GM12878 (cell line): ENCODE data around the gene SERTAD2. TPM values are rescaled to one million over a fixed set of nuclear protein-coding genes. Genes with fewer than 3 reads are reported as not detected.
A peak's percentile ranks its signal among the peaks of the same experiment; 100 is the strongest.

Source experiments
- ATF2 ChIP-seq: IDR thresholded peaks from 2 replicates; pipeline ENCODE4 v1.6.1; 2012; ENCODE audit warnings: low read length, inconsistent platforms
- ATF3 ChIP-seq: IDR thresholded peaks from 2 replicates; pipeline ENCODE4 v1.6.1; 2011; ENCODE audit warnings: low read depth, mild to moderate bottlenecking, low read length, moderate library complexity, borderline replicate concordance; ENCODE audit errors: extremely low read depth
- BACH1 ChIP-seq: fragments of 450-650 bp; IDR thresholded peaks from 2 replicates; pipeline ENCODE4 v1.6.1; 2017; ENCODE audit warnings: mild to moderate bottlenecking, borderline replicate concordance
- ELK1 ChIP-seq: IDR thresholded peaks from 2 replicates; pipeline ENCODE4 v1.6.1; 2012; ENCODE audit warnings: low read depth, low read length, improper control_type of control experiment
- HCFC1 ChIP-seq: fragments of 150-350 bp; IDR thresholded peaks from 2 replicates; pipeline ENCODE4 v1.6.1; 2014; ENCODE audit warnings: low read length
- HDAC2 ChIP-seq: fragments of 200-600 bp; sonication (generic); IDR thresholded peaks from 2 replicates; pipeline ENCODE4 v1.6.1; 2017
- IRF4 ChIP-seq: IDR thresholded peaks from 2 replicates; pipeline ENCODE4 v1.6.1; 2011; ENCODE audit warnings: low read depth, low read length
- KAT2A ChIP-seq: conservative IDR thresholded peaks from 2 replicates; pipeline ENCODE4 v1.6.1; 2011; ENCODE audit warnings: low read depth, low read length; ENCODE audit not compliant: control insufficient read depth
- KLF5 ChIP-seq: fragments of 450-650 bp; IDR thresholded peaks from 2 replicates; pipeline ENCODE4 v1.6.1; 2014; ENCODE audit warnings: mild to moderate bottlenecking; ENCODE audit not compliant: partially characterized antibody
- NRF1 ChIP-seq: conservative IDR thresholded peaks from 2 replicates; pipeline ENCODE4 v1.6.1; 2011; ENCODE audit warnings: mild to moderate bottlenecking, low read depth, low read length, improper control_type of control experiment
- POU2F2 ChIP-seq: IDR thresholded peaks from 3 replicates; pipeline ENCODE4 v1.6.1; 2011; ENCODE audit warnings: low read depth, mild to moderate bottlenecking, low read length, borderline replicate concordance
- RBBP5 ChIP-seq: fragments of 200-600 bp; sonication (generic); conservative IDR thresholded peaks from 2 replicates; pipeline ENCODE4 v1.6.1; 2016
- SIN3A ChIP-seq: IDR thresholded peaks from 2 replicates; pipeline ENCODE4 v1.6.1; 2012; ENCODE audit warnings: low read depth, low read length, improper control_type of control experiment
- SMC3 ChIP-seq: IDR thresholded peaks from 2 replicates; pipeline ENCODE4 v1.6.1; 2011; ENCODE audit warnings: low read length, improper control_type of control experiment, borderline replicate concordance
- SP1 ChIP-seq: IDR thresholded peaks from one replicate; pipeline ENCODE4 v1.6.1; 2011; ENCODE audit warnings: low read depth, low read length
- SRF ChIP-seq, 2 experiments: IDR thresholded peaks; 2 replicates each; pipeline ENCODE4 v1.6.1; 2011; ENCODE audit warnings: low read depth in 2 of 2, low read length in 2 of 2, mild to moderate bottlenecking in 1 of 2, moderate library complexity in 1 of 2
- STAT1 ChIP-seq: fragments of 450-650 bp; conservative IDR thresholded peaks from 2 replicates; pipeline ENCODE4 v1.6.1; 2014; ENCODE audit warnings: antibody characterized with exemption, mild to moderate bottlenecking
- SUZ12 ChIP-seq: fragments of 200-600 bp; sonication (generic); IDR thresholded peaks from one replicate; pipeline ENCODE4 v1.6.1; 2018; ENCODE audit warnings: antibody characterized with exemption, mild to moderate bottlenecking; ENCODE audit not compliant: unreplicated experiment
- TCF3 ChIP-seq: IDR thresholded peaks from 2 replicates; pipeline ENCODE4 v1.6.1; 2012; ENCODE audit warnings: low read depth, mild to moderate bottlenecking, low read length, borderline replicate concordance; ENCODE audit not compliant: insufficient read depth
- TCF7 ChIP-seq: IDR thresholded peaks from 2 replicates; pipeline ENCODE4 v1.6.1; 2014; ENCODE audit warnings: antibody characterized with exemption, borderline replicate concordance
- polyA plus RNA-seq, 11 experiments: library from polyadenylated mRNA; depleted of rRNA in 4 of 11; unstranded in 6 of 11; stranded (reverse) in 5 of 11; fragments of >200 nt; fragmentation: Nextera tagmentation in 4 of 11; fragmentation: Illumina TruSeq in 1 of 11; extraction: Ambion mirVana in 4 of 11; extraction: Trizol in 1 of 11; gene quantifications; 1 replicate in 1 of 11; 2 replicates in 10 of 11; pipeline versions ENCODE4 v1.2.1 to v1.2.3, GENCODE V29; 2011 to 2016; ENCODE audit warnings: inconsistent platforms in 2 of 11, missing spikeins in 2 of 11, low read depth in 1 of 11
- total RNA-seq, 4 experiments: library from RNA; depleted of rRNA in 3 of 4; stranded (reverse); fragments of >200 nt in 3 of 4; fragmentation: Illumina TruSeq in 1 of 4; extraction: Trizol in 1 of 4; gene quantifications; 2 replicates each; pipeline versions ENCODE4 v1.2.1 to v1.2.3, GENCODE V29; 2013 to 2021
- TF ChIP-seq, protein P1 (sequence below): fragments of 450-650 bp; formaldehyde crosslinking; IDR thresholded peaks from 2 replicates; pipeline ENCODE4 v1.4.0; 2020; ENCODE audit warnings: mild to moderate bottlenecking, moderate library complexity
- TF ChIP-seq, protein P2 (sequence below): IDR thresholded peaks from 2 replicates; pipeline ENCODE4 v1.6.1; 2011; ENCODE audit warnings: mild to moderate bottlenecking, low read depth, low read length, moderate library complexity; ENCODE audit not compliant: insufficient replicate concordance

Gene SERTAD2
- total and polyA plus RNA-seq, 10 of the 15 experiments (the other 5 are each of a cell fraction or from before 2014, with no cell fraction given) = 7.9 to 28.7 (median 20.1) TPM

DNA sequence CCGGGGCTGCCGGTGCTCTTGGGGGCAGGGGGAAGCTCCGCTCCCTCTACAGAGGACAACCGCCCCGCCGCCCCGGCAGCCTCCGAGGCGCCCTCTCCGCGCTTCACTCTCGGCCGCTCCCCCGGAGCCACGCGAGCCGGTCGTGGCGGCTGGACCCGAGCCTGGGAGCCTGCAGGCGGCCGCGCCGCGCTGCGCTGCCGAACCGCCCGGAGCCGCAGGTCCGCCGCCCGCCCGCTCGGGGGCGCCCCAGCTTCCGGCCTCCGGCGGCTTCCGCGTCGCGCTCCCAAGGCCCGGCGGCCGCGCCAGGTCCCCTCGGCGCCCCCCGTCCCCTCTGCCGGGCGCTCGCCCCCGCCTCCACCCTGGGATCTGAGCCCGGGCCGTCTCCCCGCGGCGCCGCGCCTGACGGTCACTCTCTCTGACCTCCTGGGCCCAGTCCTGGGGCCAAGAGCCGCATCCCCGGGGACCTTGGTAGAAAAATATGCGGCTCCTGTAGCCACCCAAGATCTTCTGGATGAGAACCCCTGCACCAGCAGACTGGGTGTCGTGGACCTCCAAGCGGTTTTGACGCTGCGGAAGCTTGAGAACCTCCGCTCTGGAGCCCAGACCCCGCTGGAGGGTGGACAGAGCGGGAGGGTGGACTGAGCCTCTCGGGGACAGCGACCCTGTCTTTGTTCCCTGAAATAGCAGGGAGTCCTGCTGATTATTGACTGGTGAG, 44.3 kb downstream of the SERTAD2 start (continued):
- TF ChIP-seq ELK1 (peak; percentile 53), KAT2A (no peak), ATF2 (no peak), SRF (IDR thresholded peaks at IDR 0.05; ENCODE audit: low read depth in 2 of 2, low read length in 2 of 2) (no peak), STAT1 (no peak), BACH1 (peak; percentile 77), SMC3 (no peak), TCF3 (no peak), NRF1 (no peak), SUZ12 (no peak), SIN3A (no peak), KLF5 (no peak), HCFC1 (no peak; the same call in 1 of the 2 replicates), IRF4 (no peak), HDAC2 (no peak), ATF3 (no peak), POU2F2 (no peak), RBBP5 (no peak), SP1 (no peak), TCF7 (no peak)
- TF ChIP-seq, protein P1, sequence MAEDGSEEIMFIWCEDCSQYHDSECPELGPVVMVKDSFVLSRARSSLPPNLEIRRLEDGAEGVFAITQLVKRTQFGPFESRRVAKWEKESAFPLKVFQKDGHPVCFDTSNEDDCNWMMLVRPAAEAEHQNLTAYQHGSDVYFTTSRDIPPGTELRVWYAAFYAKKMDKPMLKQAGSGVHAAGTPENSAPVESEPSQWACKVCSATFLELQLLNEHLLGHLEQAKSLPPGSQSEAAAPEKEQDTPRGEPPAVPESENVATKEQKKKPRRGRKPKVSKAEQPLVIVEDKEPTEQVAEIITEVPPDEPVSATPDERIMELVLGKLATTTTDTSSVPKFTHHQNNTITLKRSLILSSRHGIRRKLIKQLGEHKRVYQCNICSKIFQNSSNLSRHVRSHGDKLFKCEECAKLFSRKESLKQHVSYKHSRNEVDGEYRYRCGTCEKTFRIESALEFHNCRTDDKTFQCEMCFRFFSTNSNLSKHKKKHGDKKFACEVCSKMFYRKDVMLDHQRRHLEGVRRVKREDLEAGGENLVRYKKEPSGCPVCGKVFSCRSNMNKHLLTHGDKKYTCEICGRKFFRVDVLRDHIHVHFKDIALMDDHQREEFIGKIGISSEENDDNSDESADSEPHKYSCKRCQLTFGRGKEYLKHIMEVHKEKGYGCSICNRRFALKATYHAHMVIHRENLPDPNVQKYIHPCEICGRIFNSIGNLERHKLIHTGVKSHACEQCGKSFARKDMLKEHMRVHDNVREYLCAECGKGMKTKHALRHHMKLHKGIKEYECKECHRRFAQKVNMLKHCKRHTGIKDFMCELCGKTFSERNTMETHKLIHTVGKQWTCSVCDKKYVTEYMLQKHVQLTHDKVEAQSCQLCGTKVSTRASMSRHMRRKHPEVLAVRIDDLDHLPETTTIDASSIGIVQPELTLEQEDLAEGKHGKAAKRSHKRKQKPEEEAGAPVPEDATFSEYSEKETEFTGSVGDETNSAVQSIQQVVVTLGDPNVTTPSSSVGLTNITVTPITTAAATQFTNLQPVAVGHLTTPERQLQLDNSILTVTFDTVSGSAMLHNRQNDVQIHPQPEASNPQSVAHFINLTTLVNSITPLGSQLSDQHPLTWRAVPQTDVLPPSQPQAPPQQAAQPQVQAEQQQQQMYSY (CRISPR knock-in tag) = no peak
- TF ChIP-seq, protein P2, sequence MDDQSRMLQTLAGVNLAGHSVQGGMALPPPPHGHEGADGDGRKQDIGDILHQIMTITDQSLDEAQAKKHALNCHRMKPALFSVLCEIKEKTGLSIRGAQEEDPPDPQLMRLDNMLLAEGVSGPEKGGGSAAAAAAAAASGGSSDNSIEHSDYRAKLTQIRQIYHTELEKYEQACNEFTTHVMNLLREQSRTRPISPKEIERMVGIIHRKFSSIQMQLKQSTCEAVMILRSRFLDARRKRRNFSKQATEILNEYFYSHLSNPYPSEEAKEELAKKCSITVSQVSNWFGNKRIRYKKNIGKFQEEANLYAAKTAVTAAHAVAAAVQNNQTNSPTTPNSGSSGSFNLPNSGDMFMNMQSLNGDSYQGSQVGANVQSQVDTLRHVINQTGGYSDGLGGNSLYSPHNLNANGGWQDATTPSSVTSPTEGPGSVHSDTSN = no peak
